Tibial nerve (tissue), 4 donors: Measurements from ENCODE around the gene TCF12.

Source experiments
- EP300 ChIP-seq, 2 donors: sonication (generic); formaldehyde crosslinking; IDR thresholded peaks; one replicate each; pipeline ENCODE4 v1.6.1; 2017; ENCODE audit warnings: antibody characterized with exemption in 2 of 2, mild to moderate bottlenecking in 1 of 2
- POLR2A ChIP-seq, 2 donors: fragments of 450-650 bp; IDR thresholded peaks; one replicate each; pipeline ENCODE4 v1.6.1; 2017; ENCODE audit warnings: antibody characterized with exemption in 2 of 2, mild to moderate bottlenecking in 2 of 2, moderate library complexity in 2 of 2
- TF ChIP-seq, protein P1 (sequence below), 5 experiments: fragments of 200-600 bp in 3 of 5; fragments of 450-650 bp in 2 of 5; sonication (generic) in 3 of 5; IDR thresholded peaks; one replicate each; pipeline ENCODE4 v1.5.1; 2016 to 2019; ENCODE audit warnings: antibody characterized with exemption in 5 of 5, mild to moderate bottlenecking in 3 of 5, moderate library complexity in 2 of 5

DNA sequence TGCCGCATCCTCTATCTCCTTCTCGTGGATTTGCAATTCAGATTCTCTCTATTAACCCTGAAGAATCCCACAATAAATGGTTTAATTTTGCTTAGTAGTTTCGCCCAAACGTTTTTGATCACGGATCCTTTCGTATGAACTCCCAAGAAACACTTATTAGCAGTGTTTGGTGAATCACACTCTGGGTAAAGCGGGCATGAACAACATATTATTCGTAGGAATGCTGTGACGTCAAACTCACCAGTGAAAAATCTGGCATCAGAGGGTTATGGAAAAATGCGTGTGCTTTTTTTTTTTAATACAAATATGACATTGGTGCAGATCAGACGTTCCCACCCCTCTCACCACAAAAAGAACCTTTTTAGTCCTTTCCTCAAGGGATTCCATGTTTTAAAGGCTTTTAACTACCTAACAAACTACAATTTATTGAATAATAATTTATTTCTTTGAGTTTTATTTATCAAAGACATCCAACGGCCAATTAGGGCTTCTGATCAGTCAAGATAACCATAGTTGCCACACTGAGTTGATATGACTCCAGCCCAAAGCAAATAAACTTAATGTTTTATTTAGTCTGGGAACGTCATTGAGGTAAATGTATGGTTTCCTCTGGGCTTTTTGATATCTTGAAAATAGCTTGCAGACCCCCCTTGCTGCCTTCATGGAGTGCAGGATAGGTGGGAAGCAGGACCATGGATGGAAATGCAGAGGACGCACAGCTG lies 412.3 kb downstream of the TCF12 start:
- TF ChIP-seq, protein P1, sequence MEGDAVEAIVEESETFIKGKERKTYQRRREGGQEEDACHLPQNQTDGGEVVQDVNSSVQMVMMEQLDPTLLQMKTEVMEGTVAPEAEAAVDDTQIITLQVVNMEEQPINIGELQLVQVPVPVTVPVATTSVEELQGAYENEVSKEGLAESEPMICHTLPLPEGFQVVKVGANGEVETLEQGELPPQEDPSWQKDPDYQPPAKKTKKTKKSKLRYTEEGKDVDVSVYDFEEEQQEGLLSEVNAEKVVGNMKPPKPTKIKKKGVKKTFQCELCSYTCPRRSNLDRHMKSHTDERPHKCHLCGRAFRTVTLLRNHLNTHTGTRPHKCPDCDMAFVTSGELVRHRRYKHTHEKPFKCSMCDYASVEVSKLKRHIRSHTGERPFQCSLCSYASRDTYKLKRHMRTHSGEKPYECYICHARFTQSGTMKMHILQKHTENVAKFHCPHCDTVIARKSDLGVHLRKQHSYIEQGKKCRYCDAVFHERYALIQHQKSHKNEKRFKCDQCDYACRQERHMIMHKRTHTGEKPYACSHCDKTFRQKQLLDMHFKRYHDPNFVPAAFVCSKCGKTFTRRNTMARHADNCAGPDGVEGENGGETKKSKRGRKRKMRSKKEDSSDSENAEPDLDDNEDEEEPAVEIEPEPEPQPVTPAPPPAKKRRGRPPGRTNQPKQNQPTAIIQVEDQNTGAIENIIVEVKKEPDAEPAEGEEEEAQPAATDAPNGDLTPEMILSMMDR (IDR thresholded peaks at IDR 0.05), result no peak
- no peak for TF ChIP-seq EP300 (IDR thresholded peaks at IDR 0.05)
- TF ChIP-seq POLR2A (IDR thresholded peaks at IDR 0.05), result no peak
